GM12801 (cell line): ENCODE measurements around the gene XPO4.

Experiments
- TF ChIP-seq, protein P1 (sequence below): IDR thresholded peaks from one replicate; pipeline ENCODE4 v1.5.1; 2011; ENCODE audit warnings: control low read depth; ENCODE audit not compliant: insufficient read length; ENCODE audit errors: extremely low read depth

XPO4 gene

DNA sequence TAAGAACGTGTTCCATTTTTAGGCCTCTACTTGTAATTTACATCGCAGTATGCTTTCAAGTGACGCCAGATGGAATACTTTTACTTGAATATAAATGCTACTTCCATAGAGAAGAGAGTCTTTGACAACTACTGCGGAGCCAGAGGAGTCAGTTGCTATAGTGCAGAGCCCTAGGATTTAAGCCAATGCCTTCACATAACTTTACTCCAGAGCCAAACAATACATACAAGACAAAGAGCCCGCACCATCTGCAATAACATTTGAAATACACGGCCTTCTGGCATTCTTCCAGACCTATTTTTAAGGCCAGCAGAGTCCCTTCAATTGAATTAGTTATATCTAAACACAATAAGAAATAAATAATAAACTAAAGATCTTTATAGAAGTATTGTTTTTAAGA, 59.4 kb downstream of the XPO4 start:
- TF ChIP-seq, protein P1, sequence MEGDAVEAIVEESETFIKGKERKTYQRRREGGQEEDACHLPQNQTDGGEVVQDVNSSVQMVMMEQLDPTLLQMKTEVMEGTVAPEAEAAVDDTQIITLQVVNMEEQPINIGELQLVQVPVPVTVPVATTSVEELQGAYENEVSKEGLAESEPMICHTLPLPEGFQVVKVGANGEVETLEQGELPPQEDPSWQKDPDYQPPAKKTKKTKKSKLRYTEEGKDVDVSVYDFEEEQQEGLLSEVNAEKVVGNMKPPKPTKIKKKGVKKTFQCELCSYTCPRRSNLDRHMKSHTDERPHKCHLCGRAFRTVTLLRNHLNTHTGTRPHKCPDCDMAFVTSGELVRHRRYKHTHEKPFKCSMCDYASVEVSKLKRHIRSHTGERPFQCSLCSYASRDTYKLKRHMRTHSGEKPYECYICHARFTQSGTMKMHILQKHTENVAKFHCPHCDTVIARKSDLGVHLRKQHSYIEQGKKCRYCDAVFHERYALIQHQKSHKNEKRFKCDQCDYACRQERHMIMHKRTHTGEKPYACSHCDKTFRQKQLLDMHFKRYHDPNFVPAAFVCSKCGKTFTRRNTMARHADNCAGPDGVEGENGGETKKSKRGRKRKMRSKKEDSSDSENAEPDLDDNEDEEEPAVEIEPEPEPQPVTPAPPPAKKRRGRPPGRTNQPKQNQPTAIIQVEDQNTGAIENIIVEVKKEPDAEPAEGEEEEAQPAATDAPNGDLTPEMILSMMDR = no peak

DNA sequence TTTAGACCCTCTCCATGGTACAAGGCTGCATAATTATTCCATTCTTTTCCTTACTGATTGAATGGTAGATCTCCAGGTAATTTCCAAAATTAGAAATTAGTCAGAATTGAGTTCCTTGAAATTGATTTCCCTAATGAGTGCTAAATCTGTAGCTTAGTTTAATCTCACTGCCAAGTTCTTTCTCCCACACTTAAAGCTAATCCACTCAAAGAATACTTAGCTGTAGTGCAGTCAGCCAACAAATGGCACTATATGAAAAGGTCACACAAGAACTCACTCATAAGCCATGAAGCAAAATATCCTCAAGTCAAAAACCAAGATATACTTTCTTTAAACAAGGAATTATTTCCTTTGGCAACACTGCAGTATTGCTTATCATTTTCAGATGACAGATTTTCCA, 62.0 kb downstream of the XPO4 start:
- TF ChIP-seq, protein P1 = no peak

DNA sequence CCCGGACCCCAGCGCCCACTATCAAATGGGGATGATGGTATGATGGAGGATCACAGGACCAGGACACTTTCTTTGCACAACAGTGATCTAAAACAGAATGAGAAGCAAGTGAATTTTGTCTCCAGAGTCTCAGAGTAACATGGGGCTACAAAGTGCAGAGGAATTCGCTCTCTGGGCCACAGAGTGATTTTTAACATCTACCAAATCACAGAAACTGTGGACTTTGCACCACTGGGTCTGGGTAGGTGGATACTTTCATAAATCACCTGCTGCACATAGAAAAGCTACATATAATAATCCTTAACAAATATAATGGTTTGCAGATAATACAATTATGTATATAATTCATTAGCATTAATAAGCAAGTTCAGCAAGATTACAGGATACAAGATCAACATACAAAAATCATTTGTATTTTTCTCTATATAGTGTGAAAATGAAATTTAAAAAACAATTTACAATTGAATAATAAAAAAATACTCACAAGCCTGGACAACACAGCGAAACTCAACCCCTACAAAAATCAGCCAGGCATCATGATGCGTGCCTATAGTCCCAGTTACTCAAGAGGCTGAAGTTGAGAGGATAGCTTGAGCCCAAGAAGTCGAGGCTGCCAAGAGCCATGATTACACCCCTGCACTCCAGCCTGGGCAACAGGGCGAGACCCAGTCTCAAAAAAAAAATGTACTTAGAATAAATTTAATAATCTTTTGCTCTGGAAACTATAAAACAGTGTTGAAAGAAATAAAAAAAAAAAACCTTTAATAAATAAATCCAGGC, 68.5 kb downstream of the XPO4 start:
- TF ChIP-seq, protein P1 = no peak

DNA sequence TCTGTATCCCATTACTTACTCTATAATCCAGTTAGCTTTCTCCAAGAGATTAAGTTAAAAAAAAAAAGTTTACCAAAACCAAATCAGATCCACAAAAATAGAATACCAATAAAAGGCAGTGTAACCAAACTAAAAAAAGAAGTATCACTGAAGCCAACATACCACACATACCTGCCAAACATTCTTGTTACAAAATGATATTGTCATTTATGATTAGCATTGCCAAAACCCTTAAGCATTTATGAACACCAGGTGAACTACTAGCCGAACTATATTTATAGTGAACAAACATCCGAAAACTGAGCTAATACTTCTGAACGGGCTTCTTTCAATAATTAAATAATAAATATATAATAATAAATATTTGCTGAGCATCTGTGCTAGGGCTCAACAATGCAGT, 69.7 kb downstream of the XPO4 start:
- TF ChIP-seq, protein P1 = no peak

DNA sequence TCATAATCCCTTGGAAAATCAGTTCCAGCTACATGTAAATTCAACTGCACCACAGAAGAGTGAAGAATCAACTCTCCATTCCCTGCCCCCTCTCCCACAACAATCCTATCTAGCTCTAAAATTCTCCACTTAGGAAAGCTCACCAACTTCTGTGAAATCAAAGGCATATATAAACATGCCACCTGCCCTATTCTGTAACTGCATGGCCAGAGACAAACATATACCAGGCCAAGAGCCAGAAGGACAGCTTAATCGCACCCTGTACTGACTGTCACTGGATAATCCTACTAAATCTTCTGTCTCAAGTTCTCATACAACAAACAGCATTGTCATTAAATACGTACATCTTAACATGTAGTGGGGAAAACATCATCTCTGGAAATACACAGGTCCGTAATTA, 70.6 kb downstream of the XPO4 start:
- TF ChIP-seq, protein P1 = no peak

DNA sequence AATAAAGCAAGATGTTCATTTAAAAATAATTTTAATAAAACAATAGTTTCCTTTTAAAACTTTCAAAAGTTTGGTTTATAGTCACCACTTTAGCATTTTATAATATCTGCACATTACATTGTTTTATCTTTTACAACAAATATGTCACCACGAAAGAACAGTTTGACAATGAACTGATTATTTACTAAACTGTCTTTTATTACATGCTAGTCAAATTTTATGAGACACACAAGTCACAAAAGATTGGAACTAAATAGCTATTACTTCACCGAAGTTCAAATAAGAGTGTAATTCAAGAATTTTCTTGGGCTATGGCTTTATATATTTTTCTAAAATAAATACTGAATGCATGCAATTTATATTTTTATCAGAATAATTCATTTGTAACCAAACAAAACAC, 71.3 kb downstream of the XPO4 start:
- TF ChIP-seq, protein P1 = no peak

DNA sequence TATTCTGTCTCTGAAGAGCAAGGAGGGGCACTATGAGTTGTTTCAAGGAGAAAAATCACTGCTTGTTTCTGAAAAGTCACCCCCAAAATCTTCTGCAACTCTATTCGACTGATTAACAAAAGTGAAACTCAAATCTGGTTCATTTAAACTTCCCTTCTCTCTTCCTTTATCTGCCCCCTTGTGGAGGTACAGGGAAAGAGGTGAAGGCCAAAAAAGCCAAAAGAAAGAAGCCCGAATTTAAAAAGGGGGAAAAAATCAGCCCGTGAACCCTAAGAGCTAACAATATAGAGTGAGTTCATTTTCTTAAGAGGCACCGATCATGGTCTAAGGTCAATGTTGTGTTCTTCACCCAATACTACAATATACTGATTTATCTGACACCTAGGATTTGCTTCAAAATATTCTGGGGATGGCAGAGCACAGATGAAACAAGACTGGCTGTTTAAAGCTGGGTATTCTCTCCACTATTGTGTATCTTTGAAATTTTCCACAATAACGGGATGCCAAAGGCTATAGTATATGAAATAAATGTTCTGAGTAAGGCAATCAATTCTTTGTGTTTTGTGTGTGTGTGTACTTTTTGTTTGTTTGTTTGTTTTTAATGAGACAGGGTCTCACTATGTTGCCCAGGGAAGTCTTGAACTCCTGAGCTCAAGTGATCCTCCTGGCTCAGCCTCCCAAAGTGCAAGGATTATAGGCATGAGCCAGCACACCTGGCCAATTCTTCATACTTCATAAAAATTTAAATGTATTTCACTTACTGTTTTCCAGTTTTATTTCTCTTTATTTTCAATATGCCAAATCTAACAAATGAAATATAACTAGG, 73.8 kb downstream of the XPO4 start:
- TF ChIP-seq, protein P1 = no peak
